Ishikawa (cell line): ENCODE results near the gene DACH1.

ENCODE experiments used
- CEBPB ChIP-seq: IDR thresholded peaks from 2 replicates; pipeline ENCODE4 v1.6.1; 2012
- CREB1 ChIP-seq: IDR thresholded peaks from 2 replicates; pipeline ENCODE4 v1.6.1; 2012; ENCODE audit warnings: low read depth
- EGR1 ChIP-seq: IDR thresholded peaks from 2 replicates; pipeline ENCODE4 v1.6.1; 2012
- EP300 ChIP-seq: IDR thresholded peaks from 2 replicates; pipeline ENCODE4 v1.6.1; 2012; ENCODE audit warnings: borderline replicate concordance
- NFIC ChIP-seq: IDR thresholded peaks from 2 replicates; pipeline ENCODE4 v1.6.1; 2012
- RAD21 ChIP-seq: IDR thresholded peaks from 2 replicates; pipeline ENCODE4 v1.6.1; 2012; ENCODE audit warnings: low read depth
- TAF1 ChIP-seq: IDR thresholded peaks from 2 replicates; pipeline ENCODE4 v1.6.1; 2012; ENCODE audit warnings: low read depth, mild to moderate bottlenecking
- TCF12 ChIP-seq: IDR thresholded peaks from 2 replicates; pipeline ENCODE4 v1.6.1; 2012; ENCODE audit warnings: low read depth
- TEAD4 ChIP-seq: IDR thresholded peaks from 2 replicates; pipeline ENCODE4 v1.6.1; 2012
- YY1 ChIP-seq: IDR thresholded peaks from 2 replicates; pipeline ENCODE4 v1.6.1; 2012; ENCODE audit warnings: low read depth
- ZBTB7A ChIP-seq: IDR thresholded peaks from 2 replicates; pipeline ENCODE4 v1.6.1; 2012; ENCODE audit warnings: low read depth
- TF ChIP-seq, protein P1 (sequence below): IDR thresholded peaks from 2 replicates; pipeline ENCODE4 v1.6.1; 2012
- TF ChIP-seq, protein P2 (sequence below): IDR thresholded peaks from 2 replicates; pipeline ENCODE4 v1.6.1; 2012; ENCODE audit warnings: low read depth, mild to moderate bottlenecking
- TF ChIP-seq, protein P3 (sequence below): IDR thresholded peaks from 2 replicates; pipeline ENCODE4 v1.6.1; 2012

DNA sequence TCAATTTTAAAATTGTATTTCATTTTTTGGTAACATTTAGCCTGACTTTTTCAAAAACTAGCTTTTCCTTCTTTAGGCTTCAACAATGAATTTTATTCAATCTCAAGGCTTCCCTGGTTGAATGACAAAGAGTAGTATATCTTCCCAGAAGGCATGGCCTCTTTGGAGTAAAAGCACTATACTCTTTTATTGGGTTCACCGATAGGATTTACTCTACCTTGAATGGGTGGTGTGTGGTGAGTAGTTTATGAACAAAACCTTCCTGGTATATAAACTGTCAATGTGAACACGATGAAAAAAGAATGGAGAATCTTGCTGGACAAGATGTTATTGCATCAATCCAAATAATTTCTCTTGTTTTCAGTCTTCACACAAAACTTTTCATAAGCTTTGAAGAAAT is 167.7 kb downstream of the DACH1 start:
- TF ChIP-seq, protein P1, sequence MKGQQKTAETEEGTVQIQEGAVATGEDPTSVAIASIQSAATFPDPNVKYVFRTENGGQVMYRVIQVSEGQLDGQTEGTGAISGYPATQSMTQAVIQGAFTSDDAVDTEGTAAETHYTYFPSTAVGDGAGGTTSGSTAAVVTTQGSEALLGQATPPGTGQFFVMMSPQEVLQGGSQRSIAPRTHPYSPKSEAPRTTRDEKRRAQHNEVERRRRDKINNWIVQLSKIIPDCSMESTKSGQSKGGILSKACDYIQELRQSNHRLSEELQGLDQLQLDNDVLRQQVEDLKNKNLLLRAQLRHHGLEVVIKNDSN = no peak
- TF ChIP-seq CEBPB = no peak
- TF ChIP-seq EP300 = no peak
- no peak for TF ChIP-seq TEAD4
- TF ChIP-seq, protein P2, sequence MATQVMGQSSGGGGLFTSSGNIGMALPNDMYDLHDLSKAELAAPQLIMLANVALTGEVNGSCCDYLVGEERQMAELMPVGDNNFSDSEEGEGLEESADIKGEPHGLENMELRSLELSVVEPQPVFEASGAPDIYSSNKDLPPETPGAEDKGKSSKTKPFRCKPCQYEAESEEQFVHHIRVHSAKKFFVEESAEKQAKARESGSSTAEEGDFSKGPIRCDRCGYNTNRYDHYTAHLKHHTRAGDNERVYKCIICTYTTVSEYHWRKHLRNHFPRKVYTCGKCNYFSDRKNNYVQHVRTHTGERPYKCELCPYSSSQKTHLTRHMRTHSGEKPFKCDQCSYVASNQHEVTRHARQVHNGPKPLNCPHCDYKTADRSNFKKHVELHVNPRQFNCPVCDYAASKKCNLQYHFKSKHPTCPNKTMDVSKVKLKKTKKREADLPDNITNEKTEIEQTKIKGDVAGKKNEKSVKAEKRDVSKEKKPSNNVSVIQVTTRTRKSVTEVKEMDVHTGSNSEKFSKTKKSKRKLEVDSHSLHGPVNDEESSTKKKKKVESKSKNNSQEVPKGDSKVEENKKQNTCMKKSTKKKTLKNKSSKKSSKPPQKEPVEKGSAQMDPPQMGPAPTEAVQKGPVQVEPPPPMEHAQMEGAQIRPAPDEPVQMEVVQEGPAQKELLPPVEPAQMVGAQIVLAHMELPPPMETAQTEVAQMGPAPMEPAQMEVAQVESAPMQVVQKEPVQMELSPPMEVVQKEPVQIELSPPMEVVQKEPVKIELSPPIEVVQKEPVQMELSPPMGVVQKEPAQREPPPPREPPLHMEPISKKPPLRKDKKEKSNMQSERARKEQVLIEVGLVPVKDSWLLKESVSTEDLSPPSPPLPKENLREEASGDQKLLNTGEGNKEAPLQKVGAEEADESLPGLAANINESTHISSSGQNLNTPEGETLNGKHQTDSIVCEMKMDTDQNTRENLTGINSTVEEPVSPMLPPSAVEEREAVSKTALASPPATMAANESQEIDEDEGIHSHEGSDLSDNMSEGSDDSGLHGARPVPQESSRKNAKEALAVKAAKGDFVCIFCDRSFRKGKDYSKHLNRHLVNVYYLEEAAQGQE = no peak
- TF ChIP-seq TAF1 = no peak
- no peak for TF ChIP-seq EGR1
- TF ChIP-seq CREB1 = no peak
- no peak for TF ChIP-seq YY1
- no peak for TF ChIP-seq RAD21
- TF ChIP-seq, protein P3, sequence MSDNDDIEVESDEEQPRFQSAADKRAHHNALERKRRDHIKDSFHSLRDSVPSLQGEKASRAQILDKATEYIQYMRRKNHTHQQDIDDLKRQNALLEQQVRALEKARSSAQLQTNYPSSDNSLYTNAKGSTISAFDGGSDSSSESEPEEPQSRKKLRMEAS = no peak
- no peak for TF ChIP-seq NFIC
- no peak for TF ChIP-seq TCF12
- TF ChIP-seq ZBTB7A = no peak
